Transverse colon (tissue), 4 donors: ENCODE data around the gene DMBT1. TPM values are rescaled to one million over a fixed set of nuclear protein-coding genes. Genes with fewer than 3 reads are reported as not detected.

Source experiments
- DNase-seq: peaks from one replicate; pipeline ENCODE4 v3.0.0-alpha.2; 2019
- H3K27ac ChIP-seq, 4 donors: fragments of 200-600 bp; sonication (generic); 2 replicates each; pipeline ENCODE4 v1.5.1; 2016 to 2018; ENCODE audit warnings: inconsistent platforms in 4 of 4
- H3K27me3 ChIP-seq: fragments of 200-600 bp; sonication (generic); 2 replicates; pipeline ENCODE4 v1.5.1; 2017; ENCODE audit warnings: inconsistent platforms
- H3K36me3 ChIP-seq, 4 donors: fragments of 200-600 bp; sonication (generic); 2 replicates each; pipeline ENCODE4 v1.5.1; 2017 to 2019; ENCODE audit warnings: inconsistent platforms in 4 of 4
- H3K4me1 ChIP-seq, 4 donors: fragments of 200-600 bp; sonication (generic); 2 replicates each; pipeline ENCODE4 v1.5.1; 2017 to 2020; ENCODE audit warnings: inconsistent platforms in 4 of 4
- H3K4me3 ChIP-seq, 4 donors: fragments of 200-600 bp; sonication (generic); 1 replicate in 1 of 4; 2 replicates in 3 of 4; pipeline versions ENCODE4 v1.5.1 to v1.6.1; 2017 to 2019; ENCODE audit warnings: inconsistent platforms in 4 of 4
- H3K9me3 ChIP-seq, 2 donors: fragments of 200-600 bp; sonication (generic); 2 replicates each; pipeline ENCODE4 v1.5.1; 2017 to 2019; ENCODE audit warnings: inconsistent platforms in 2 of 2
- CTCF ChIP-seq, 5 experiments: fragments of 200-600 bp in 3 of 5; fragments of 450-650 bp in 2 of 5; sonication (generic) in 3 of 5; IDR thresholded peaks; 1 replicate in 2 of 5; 2 replicates in 3 of 5; pipeline ENCODE4 v1.5.1; 2016 to 2017; ENCODE audit warnings: antibody characterized with exemption in 5 of 5, inconsistent platforms in 3 of 5, mild to moderate bottlenecking in 2 of 5, moderate library complexity in 1 of 5
- EP300 ChIP-seq: sonication (generic); formaldehyde crosslinking; IDR thresholded peaks from one replicate; pipeline ENCODE4 v1.6.1; 2017; ENCODE audit warnings: antibody characterized with exemption, low read depth
- POLR2A ChIP-seq: fragments of 450-650 bp; IDR thresholded peaks from one replicate; pipeline ENCODE4 v1.6.1; 2016; ENCODE audit warnings: antibody characterized with exemption, mild to moderate bottlenecking, moderate library complexity
- POLR2AphosphoS5 ChIP-seq, 3 donors: sonication (generic); formaldehyde crosslinking; IDR thresholded peaks; one replicate each; pipeline ENCODE4 v1.6.1; 2016; ENCODE audit warnings: antibody characterized with exemption in 3 of 3
- WGBS, 2 donors: methylation state at CpG; one replicate each; pipeline ENCODE4 v1.1.5; 2018; ENCODE audit warnings: low coverage in 1 of 2; 5-methylcytosine and 5-hydroxymethylcytosine counted together
- in situ Hi-C, 4 donors: fragments of 200-750 bp; cut with MboI; loops; one replicate each; pipeline versions ENCODE4 v1.15.0 to v1.15.1; 2017; ENCODE audit warnings: low sequenced_read_pairs in 3 of 4, low pct_ligation_motif_present in 1 of 4, low pct_unique_long_range_greater_than_20kb in 1 of 4
- intact Hi-C: fragments of 100-400 bp; cut with DNase I; formaldehyde crosslinking; loops from one replicate; pipeline ENCODE4 v1.15.1; 2023; ENCODE audit warnings: low total_unique reads
- total RNA-seq, 4 donors: library from RNA; depleted of rRNA; stranded (reverse); fragments of >200 nt; gene quantifications; one replicate each; pipeline ENCODE4 v1.1.0, GENCODE V29; 2016

The DMBT1 gene
- total RNA-seq, 4 donors from 2014 or later = 42.2 to 124 (median 68.5) TPM

GRCh38 chr10:122675278-122675677, 114.7 kb downstream of the DMBT1 start:
- TF ChIP-seq POLR2AphosphoS5 (IDR thresholded peaks at IDR 0.05) (no peak), POLR2A (no peak), EP300 (no peak), CTCF (IDR thresholded peaks at IDR 0.05) (no peak)
- H3K27ac ChIP-seq = no peak overlapping the region
- in situ Hi-C loops = no loop called here
- no peaks in the 10 kb centered on the region for H3K9me3 ChIP-seq
- 67 to 74% methylated on average over 1 to 2 of the region's 2 CpGs for WGBS, 2 donors
- no peaks in the 10 kb centered on the region for H3K36me3 ChIP-seq
- H3K4me1 ChIP-seq = no peaks in the 10 kb centered on the region
- intact Hi-C loops = no loop called here
- peaks cover 9% of the 10 kb centered on the region for H3K27me3 ChIP-seq
- DNase-seq = no peak
- H3K4me3 ChIP-seq = no peak overlapping the region

- intact Hi-C loops = no loop called here
- no peaks in the 10 kb centered on the region for H3K4me1 ChIP-seq
- in situ Hi-C loops = no loop called here
- H3K9me3 ChIP-seq = no peaks in the 10 kb centered on the region
- no peak overlapping the region for H3K27ac ChIP-seq
- DNase-seq = no peak
- no peak for TF ChIP-seq POLR2A
- no peak for TF ChIP-seq CTCF (IDR thresholded peaks at IDR 0.05)
- TF ChIP-seq POLR2AphosphoS5 (IDR thresholded peaks at IDR 0.05) = no peak
- no peak for TF ChIP-seq EP300
- peaks cover 9% of the 10 kb centered on the region for H3K27me3 ChIP-seq
- H3K4me3 ChIP-seq = no peak overlapping the region
- H3K36me3 ChIP-seq = no peaks in the 10 kb centered on the region
Measured at GRCh38 chr10:122678266-122678665, 117.7 kb downstream of the DMBT1 start.

DNA sequence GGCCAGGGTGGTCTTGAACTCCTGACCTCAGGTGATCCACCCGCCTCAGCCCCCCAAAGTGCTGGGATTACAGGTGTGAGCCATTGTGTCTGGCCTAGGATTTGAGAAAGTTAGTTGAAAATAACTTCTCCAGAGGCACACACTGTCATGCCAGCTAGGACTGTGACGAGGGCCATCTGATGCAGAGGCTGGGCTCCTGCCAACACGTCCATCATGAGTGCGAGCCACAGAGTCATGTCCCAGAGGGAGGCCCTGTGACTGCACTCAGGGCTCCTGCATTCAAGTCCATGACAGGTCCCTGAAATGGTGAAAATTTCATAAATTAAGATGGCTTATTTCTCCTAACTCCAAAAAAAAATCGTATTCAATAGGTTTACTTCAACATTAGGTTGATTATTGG, 122.0 kb downstream of the DMBT1 start:
- no peak for DNase-seq
- intact Hi-C loops = no loop called here
- Histone ChIP-seq H3K4me3 (no peak overlapping the region), H3K27ac (no peak overlapping the region), H3K27me3 (peaks cover 5% of the 10 kb centered on the region), H3K9me3 (no peaks in the 10 kb centered on the region), H3K36me3 (no peaks in the 10 kb centered on the region), H3K4me1 (no peaks in the 10 kb centered on the region)
- TF ChIP-seq POLR2A (no peak), POLR2AphosphoS5 (IDR thresholded peaks at IDR 0.05) (no peak), CTCF (IDR thresholded peaks at IDR 0.05) (no peak), EP300 (no peak)
- in situ Hi-C loops = no loop called here
- 59 to 67% methylated on average over 5 of the region's 5 CpGs for WGBS, 2 donors

GRCh38 chr10:122688293-122688989, 127.9 kb downstream of the DMBT1 start:
- peaks cover 5% of the 10 kb centered on the region for H3K27me3 ChIP-seq
- no peak for DNase-seq
- in situ Hi-C loops (no loop called here), intact Hi-C loops (no loop called here)
- no peaks in the 10 kb centered on the region for H3K36me3 ChIP-seq
- 64 to 100% methylated on average over 1 to 6 of the region's 6 CpGs for WGBS, 2 donors
- H3K4me3 ChIP-seq = no peak overlapping the region
- TF ChIP-seq CTCF (IDR thresholded peaks at IDR 0.05) (no peak), EP300 (no peak), POLR2A (no peak), POLR2AphosphoS5 (IDR thresholded peaks at IDR 0.05) (no peak)
- no peaks in the 10 kb centered on the region for H3K4me1 ChIP-seq
- H3K9me3 ChIP-seq = no peaks in the 10 kb centered on the region
- no peak overlapping the region for H3K27ac ChIP-seq
